ENCODE results near the gene MPRIP. TPM values are rescaled to one million over a fixed set of nuclear protein-coding genes. Genes with fewer than 3 reads are reported as not detected.
"Not testable (repeated sequence)": the region's sequence is repeated elsewhere in the genome, so short reads cannot be mapped to it uniquely, and the experiment has no call there.

MPRIP gene
- total RNA-seq, 1 donor from 2014 or later: 275 TPM

DNA sequence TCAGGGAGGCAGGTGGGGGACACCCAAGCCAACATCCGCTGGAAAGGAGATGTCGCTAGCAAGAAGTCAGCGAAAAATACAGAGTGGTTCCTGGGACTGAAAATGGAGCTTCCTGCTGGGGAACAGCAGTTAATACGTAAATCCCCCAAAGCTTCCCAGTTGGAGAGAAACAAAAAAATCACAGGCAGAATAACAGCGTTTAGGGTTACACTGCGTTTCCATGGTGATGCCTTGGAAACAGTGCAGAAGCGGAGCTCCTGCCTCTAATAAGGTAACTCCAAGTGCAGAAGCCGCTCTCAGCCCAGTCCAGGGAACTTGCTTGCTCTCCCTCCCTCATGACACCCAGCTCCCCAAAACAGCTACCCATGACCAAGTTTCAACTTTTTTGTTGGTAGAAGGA, 90.5 kb downstream of the MPRIP start:
- no peaks in the 10 kb centered on the region for H3K27me3 Mint-ChIP-seq
- no peak for DNase-seq (ENCODE audit: extremely low spot score, unreplicated experiment)
- H3K9me3 Mint-ChIP-seq: no peaks in the 10 kb centered on the region
- peaks cover 9% of the 10 kb centered on the region for H3K36me3 Mint-ChIP-seq
- no peak overlapping the region for H3K4me3 Mint-ChIP-seq
- H3K4me1 Mint-ChIP-seq (ENCODE audit: unreplicated experiment): peaks cover 13% of the 10 kb centered on the region
- no peak overlapping the region for H3K27ac Mint-ChIP-seq
- TF ChIP-seq, protein P1, sequence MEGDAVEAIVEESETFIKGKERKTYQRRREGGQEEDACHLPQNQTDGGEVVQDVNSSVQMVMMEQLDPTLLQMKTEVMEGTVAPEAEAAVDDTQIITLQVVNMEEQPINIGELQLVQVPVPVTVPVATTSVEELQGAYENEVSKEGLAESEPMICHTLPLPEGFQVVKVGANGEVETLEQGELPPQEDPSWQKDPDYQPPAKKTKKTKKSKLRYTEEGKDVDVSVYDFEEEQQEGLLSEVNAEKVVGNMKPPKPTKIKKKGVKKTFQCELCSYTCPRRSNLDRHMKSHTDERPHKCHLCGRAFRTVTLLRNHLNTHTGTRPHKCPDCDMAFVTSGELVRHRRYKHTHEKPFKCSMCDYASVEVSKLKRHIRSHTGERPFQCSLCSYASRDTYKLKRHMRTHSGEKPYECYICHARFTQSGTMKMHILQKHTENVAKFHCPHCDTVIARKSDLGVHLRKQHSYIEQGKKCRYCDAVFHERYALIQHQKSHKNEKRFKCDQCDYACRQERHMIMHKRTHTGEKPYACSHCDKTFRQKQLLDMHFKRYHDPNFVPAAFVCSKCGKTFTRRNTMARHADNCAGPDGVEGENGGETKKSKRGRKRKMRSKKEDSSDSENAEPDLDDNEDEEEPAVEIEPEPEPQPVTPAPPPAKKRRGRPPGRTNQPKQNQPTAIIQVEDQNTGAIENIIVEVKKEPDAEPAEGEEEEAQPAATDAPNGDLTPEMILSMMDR (conservative IDR thresholded peaks at IDR 0.05): no peak

DNA sequence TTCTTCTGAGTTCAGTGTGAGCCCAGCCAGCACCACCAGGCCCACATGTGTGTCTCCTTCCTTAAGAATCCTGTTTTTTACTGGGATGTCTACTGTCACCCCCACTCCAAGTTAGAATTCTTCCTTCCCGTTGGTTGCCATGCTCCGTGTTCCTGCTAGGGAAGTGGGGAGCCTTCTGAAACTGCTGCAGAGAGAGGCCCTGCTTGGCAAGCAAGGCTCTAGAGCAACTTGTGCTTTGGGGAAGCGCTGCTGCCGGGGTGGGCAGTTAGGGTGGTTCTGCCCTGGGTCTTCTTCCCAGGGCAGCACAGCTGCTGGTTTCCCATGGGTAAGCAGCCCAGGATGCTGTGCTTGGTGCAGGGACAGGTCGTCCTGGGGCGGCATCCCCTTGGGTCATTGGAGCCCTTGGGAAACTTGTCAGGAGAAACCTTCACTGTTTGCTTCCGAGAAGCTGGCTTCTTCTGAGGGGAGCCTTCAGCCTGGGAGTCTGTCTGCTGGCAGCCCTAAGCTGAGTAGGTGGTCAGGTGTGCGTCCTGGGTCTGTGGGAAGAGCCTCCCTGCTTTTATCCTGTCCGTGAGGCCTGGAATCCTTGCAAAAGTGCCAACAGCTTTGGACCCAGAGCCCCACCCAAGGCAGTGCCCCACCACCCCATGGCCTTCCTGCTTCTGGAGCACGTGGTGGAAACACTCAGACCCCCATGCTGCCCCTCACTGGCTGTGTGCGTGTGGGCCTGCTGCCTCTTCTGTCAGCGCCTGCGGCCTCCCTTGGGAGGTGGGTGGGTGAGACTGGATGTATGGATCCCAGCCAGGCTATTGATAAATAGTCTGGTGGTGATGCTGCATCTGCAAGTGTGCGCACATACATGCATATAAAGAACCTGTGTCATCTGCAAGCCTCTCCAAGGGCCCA, 92.0 kb downstream of the MPRIP start:
- Mint-ChIP-seq H3K27me3 (no peaks in the 10 kb centered on the region), H3K27ac (no peak overlapping the region)

DNA sequence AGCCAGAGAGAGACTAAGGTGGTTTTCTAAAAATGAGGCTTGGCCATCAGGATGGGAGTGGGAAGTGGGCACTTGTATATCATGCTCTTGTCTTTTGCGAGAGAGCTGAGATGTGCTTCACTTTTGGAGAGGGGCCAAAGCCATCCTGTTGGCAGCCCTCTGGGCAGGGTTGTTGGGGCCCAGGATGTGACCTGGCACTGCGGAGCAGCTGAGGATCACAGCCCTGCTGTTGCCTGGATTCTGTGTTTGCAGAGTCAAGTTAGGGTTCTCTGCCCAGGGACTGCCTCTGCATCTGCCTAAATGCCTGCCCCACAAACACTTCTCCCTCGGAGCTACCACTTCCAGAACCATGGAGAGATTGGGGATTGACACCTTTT, 92.7 kb downstream of the MPRIP start:
- Mint-ChIP-seq H3K27me3 (no peaks in the 10 kb centered on the region), H3K4me3 (no peak overlapping the region), H3K36me3 (no peaks in the 10 kb centered on the region), H3K9me3 (no peaks in the 10 kb centered on the region), H3K4me1 (ENCODE audit: unreplicated experiment) (peaks cover 7% of the 10 kb centered on the region), H3K27ac (no peak overlapping the region)
- TF ChIP-seq, protein P1 (conservative IDR thresholded peaks at IDR 0.05): no peak
- DNase-seq (ENCODE audit: extremely low spot score, unreplicated experiment): no peak

More for the DNA sequence above, 92.0 kb downstream of the MPRIP start:
- DNase-seq (ENCODE audit: extremely low spot score, unreplicated experiment): no peak
- H3K36me3 Mint-ChIP-seq: peaks cover 2% of the 10 kb centered on the region
- no peak overlapping the region for H3K4me3 Mint-ChIP-seq
- H3K4me1 Mint-ChIP-seq (ENCODE audit: unreplicated experiment): peaks cover 9% of the 10 kb centered on the region
- TF ChIP-seq, protein P1 (conservative IDR thresholded peaks at IDR 0.05): no peak
- H3K9me3 Mint-ChIP-seq: no peaks in the 10 kb centered on the region

DNA sequence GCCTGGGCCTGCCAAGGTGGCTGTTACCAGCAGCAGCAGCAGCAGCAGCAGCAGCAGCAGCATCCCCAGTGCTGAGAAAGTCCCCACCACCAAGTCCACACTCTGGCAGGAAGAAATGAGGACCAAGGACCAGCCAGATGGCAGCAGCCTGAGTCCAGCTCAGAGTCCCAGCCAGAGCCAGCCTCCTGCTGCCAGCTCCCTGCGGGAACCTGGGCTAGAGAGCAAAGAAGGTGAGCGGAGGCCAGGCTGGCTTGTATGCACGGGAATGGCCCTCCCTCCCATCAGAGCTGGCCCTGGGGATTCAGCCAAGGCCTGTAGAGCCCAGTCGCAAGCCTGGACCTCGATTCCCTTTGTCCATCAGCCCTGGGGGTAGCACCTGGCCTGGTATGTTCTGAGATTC, 94.0 kb downstream of the MPRIP start:
- DNase-seq (ENCODE audit: extremely low spot score, unreplicated experiment); H3K27ac Mint-ChIP-seq; H3K4me3 Mint-ChIP-seq; H3K27me3 Mint-ChIP-seq; H3K36me3 Mint-ChIP-seq; H3K4me1 Mint-ChIP-seq (ENCODE audit: unreplicated experiment); H3K9me3 Mint-ChIP-seq: not testable (repeated sequence)

DNA sequence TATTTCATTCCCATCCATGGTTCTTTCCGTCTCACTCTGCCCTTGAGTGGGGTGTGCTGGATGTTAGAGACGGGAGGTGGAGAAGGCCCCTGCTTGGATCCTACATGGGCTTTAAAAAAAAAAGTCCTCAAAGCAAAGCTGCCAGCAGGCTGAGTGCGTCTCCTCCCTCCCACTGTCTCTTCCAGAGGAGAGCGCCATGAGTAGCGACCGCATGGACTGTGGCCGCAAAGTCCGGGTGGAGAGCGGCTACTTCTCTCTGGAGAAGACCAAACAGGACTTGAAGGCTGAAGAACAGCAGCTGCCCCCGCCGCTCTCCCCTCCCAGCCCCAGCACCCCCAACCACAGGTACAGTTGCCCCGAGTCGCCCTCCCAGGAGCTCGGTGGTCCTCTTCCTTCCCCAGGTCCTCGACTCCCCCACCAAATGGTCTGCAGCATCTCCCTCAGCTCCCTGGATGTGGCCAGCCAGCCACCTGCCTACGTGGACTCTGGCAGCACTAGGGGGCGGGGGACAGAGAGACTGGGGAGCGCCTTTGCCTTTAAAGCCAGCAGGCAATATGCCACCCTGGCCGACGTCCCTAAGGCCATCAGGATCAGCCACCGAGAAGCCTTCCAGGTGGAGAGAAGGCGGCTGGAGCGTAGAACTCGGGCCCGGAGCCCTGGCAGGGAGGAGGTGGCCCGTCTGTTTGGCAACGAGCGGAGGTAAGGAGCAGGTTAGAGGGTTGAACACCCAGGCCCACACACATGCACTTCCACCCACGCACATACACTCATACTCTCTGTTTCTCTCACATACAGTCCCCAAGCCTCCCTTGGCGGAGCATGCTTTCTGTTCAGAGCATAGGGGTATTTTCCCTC, 95.7 kb downstream of the MPRIP start:
- no peaks in the 10 kb centered on the region for H3K27me3 Mint-ChIP-seq
- DNase-seq (ENCODE audit: extremely low spot score, unreplicated experiment): no peak
- H3K4me1 Mint-ChIP-seq (ENCODE audit: unreplicated experiment): peaks cover 9% of the 10 kb centered on the region
- TF ChIP-seq, protein P1 (conservative IDR thresholded peaks at IDR 0.05): no peak
- no peak overlapping the region for H3K27ac Mint-ChIP-seq
- H3K4me3 Mint-ChIP-seq: no peak overlapping the region
- peaks cover 7% of the 10 kb centered on the region for H3K36me3 Mint-ChIP-seq
- no peaks in the 10 kb centered on the region for H3K9me3 Mint-ChIP-seq

Measured in type B pancreatic cell (in vitro differentiated cells).